Fibroblast of skin of left quadriceps (primary cell): ENCODE data around the gene FAM167B.

ENCODE experiments used
- DNase-seq, 2 experiments: peaks; one replicate each; pipeline ENCODE4 v3.0.0-alpha.2; 2013; ENCODE audit warnings: low read depth in 2 of 2

Gene FAM167B

DNA sequence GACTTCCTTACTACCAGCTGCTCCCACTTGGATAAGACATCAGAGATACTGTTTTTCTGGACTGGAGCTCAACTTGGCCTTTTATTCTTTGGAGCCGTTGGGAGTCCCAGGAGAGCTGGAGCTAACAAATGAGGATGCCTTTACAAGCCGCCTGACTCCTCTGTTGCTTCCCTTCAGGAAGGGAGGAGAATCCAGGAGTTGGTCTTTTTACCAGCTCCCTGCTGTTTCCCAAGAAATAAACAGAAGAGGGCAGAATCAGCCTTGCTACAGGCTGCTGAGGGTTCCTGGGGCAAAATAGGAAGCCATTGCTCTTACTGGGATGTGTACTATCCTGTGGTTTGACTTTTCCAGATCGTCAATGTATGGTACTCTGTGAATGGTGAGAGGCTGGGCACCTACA, 23.3 kb upstream of the FAM167B start:
- no peak for DNase-seq

DNA sequence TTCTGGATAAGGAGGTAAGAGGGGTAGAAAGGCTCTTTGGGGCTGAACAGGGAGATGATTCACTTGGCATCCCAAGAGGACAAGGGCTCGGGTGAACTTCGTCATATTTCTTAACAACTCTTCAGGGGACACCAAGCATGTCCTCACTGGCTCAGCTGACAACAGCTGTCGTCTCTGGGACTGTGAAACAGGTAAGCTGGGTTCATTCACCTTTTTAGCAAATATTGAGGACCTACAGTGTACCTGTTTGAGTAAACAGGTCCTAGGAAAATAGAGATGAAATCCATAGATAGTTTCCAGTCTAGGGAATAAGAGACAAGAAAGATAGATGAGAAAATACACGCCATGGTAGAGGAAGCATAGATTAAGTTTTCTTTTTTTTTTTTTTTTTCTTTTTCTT, 22.7 kb upstream of the FAM167B start:
- DNase-seq = no peak

GRCh38 chr1:32228771-32229170, 18.3 kb upstream of the FAM167B start:
- DNase-seq = no peak

DNA sequence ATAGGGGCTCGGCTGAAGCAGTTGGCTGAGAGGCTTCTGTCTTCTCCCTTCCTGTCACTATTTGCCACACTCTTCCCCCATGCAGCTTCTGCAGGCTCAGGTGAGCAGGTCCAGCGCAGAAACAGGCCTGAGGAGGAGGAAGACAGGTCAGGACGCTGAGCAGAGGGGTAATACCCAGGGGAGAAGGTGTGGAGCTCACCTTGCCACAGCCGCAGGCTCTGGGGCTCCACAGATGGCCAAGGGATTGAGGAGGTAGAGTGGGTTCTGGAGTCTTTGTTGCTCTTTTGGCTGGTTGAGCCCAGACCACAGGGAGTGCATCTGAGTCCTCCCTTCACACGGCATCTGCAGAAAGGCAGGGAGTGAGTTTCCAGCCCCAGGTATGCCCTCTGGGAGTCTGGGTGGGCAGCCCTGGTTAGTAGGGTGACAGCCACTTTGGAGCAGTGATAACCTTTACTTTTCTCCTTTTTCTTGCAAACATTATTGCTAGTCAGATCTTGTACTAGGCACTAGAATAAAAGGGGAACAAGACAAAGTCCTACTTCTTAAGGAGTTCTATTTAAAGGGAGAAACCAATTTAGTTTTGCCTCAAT, 15.1 kb upstream of the FAM167B start:
- DNase-seq = no peak

DNA sequence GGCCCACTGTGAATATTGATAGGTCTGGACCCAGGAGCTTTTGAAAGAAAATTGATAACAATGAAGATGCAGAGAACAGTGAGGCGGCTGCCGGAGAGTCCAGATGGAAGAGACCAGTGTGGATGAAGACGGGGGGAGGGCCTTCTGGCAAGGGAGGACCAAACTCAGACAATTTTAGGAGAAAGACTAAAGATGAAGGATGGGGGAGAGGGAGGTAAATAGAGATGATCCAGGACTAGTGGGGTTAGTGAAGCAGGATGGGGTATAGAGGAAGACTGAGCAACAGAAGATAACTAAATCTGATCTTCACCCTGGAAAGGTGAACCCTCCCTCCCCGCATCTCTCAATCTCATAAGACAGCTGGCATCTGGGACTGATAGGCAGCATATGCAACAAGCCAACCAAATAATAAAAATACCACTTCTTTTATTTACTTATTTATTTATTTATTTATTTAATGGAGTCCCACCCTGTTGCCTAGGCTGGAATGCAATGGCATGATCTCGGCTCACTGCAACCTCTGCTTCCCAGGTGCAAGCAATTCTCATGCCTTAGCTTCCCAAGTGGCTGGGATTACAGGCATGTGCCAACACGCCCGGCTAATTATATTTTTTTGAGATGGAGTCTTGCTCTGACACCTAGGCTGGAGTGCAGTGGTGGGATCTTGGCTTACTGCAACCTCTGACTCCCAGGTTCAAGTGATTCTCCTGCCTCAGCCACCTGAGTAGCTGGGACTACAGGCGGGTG, 14.3 kb upstream of the FAM167B start:
- DNase-seq = no peak

- DNase-seq = no peak
Observed at GRCh38 chr1:32234792-32235191, 12.2 kb upstream of the FAM167B start.

- no peak for DNase-seq
Observed at GRCh38 chr1:32239337-32239736, 7.7 kb upstream of the FAM167B start.

- DNase-seq = no peak
Observed at GRCh38 chr1:32239790-32240139, 7.3 kb upstream of the FAM167B start.

DNA sequence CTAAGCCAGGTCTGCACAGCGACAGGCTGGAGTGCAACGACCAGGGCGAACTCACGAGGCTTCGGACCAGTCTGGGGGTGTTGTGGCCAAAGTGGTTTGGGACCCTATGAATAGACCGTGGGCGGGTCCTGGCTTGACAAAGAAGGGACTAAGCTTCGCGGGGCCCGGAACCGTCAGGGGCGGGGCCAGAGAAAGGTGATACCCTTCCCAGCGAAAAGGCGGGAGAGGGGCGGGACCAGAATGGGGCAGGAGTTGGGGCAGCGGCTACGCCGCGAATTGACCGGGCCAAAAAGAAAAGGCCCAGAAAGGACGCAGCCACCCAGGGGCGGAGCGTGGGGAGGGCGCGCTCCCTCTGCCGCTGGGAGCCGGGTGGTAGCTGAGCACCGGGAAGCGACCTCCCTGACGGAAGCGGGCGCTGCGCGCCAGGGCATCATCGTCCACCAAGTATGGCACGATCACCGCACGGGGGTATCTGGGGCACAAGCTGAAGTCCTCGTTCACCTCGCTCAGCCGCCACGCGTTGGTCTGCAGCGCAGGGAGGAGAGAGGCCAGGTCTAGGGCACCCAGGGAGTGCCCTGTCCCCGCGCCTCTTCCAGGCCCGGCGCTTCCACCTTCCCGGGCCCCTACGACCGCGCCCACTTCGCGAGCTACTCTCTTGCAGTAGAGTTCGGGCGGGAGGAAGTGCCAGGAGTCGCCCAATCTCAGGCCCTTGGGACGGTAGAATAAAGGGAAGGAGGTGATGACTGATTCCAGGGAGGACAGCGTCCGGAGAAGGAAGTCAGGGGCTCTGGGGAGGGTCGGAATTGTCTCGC, 6.7 kb upstream of the FAM167B start:
- DNase-seq = no peak

- DNase-seq = no peak
Observed at GRCh38 chr1:32241001-32241763, 5.8 kb upstream of the FAM167B start.

DNA sequence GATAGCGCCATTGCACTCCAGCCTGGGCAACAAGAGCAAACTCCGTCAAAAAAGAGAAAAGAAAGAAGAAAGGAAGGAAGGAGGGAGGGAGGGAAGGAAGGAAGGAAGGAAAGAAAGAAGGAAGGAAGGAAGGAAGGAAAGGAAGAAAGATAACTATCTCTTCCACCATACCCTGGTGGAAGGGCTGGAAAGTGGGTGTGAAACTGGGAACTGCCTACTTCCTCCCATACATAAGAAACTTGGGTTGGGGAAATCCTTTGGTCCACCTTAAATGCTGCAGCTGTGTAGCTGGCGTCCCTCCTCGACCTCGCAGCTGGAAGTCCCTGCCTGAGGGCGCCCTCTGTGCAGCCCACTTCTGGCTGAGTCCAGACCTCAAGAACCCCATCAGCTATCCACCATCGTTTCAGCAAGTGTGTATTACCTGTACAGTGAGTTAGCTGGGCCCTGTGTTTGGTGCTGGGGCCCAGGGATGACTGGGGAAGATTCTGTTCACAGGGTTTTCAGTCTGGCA, 4.6 kb upstream of the FAM167B start:
- DNase-seq = no peak

DNA sequence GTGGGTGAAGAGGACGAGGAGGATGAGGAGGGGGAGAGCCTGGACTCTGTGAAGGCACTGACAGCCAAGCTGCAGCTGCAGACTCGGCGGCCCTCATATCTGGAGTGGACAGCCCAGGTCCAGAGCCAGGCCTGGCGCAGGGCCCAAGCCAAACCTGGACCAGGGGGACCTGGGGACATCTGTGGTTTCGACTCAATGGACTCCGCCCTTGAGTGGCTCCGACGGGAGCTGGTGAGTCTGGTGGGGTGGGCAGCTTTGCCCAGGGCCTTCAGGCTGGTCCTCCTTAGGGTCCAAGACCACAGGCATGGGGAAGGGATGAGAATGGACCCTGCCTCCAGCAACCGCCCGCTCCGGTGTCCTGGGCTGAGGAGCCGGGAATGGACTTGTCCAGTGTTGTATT, 430 bp downstream of the FAM167B start:
- DNase-seq = no peak

DNA sequence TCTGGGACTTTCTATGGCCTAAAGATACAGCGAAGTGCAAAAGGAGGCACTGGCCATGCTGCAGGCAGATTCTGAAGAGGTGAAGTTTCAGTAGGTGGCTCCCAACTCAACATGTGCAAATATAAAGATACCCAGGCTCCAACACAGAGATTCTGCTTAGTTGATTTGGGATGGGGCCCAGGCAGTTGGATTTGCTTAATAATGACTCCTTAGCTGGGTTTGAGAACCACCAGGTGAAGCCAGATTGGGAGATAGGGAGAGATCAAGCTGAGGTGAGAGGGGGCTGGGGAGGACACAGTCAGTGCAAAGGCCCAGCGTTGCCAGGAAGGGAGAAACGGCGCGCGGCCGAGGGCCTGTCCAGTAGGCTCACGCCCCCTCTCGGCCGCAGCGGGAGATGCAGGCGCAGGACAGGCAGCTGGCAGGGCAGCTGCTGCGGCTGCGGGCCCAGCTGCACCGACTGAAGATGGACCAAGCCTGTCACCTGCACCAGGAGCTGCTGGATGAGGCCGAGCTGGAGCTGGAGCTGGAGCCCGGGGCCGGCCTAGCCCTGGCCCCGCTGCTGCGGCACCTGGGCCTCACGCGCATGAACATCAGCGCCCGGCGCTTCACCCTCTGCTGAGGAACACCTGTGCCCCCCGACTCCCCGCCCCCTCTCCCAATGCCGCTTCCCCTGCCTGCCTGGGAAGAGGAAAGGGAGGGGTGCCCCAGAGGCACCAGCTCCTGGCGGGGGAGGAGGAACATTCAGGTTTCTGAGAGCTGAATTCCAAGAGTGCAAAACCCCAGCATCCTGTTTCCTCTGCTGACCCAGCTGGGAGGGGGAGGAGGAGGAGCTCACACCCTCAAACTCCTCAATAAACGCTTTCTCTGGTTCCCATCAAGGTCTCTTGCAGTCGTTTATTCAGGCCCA, 1.2 kb downstream of the FAM167B start:
- no peak for DNase-seq

GRCh38 chr1:32249831-32250525, 3.0 kb downstream of the FAM167B start:
- no peak for DNase-seq

DNA sequence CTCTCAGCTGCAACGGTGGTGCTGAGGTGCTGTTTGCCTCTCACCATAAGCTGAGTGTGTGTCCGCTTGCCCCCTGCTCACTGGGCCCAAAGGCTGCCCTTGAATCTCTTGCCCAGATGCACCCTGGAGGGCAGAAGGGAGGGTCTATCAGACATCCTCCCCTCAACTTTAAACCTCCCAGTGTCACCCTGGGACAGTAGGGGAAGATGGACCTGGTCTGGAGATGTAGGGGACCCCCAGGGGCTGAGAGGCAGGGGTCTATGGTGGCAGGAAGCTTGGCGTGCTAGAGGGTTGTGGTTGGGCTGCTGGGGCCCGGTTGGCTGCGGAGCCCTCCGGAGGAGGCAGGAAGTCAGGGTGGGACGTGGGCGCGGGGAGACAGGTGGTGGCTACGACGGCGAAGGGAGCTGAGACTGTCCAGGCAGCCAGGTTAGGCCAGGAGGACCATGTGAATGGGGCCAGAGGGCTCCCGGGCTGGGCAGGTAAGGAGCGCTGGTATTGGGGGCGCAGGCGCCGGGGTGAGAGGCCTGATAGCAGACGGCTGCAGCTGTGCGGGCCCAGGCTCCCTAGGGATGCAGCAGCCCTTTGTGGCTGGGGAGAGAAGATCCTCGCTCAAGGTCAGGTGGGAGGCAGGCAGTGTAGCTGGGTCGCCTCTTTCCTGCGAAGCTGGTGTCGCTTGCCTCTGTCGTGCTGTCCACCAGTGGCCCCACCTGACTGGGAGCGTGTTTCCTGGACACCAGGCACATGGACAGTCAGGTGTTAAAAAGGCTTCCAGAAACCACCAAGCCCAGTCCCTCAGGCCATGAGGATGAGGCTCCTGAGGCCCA, 4.1 kb downstream of the FAM167B start, which contains the start of gene LCK:
LCK (plus strand) TSS at position 373 of the 824 bp plus-strand sequence. CDS start 23,065 bp downstream, outside the sequence.
- no peak for DNase-seq

GRCh38 chr1:32255072-32256071, 8.3 kb downstream of the FAM167B start:
- DNase-seq = no peak

DNA sequence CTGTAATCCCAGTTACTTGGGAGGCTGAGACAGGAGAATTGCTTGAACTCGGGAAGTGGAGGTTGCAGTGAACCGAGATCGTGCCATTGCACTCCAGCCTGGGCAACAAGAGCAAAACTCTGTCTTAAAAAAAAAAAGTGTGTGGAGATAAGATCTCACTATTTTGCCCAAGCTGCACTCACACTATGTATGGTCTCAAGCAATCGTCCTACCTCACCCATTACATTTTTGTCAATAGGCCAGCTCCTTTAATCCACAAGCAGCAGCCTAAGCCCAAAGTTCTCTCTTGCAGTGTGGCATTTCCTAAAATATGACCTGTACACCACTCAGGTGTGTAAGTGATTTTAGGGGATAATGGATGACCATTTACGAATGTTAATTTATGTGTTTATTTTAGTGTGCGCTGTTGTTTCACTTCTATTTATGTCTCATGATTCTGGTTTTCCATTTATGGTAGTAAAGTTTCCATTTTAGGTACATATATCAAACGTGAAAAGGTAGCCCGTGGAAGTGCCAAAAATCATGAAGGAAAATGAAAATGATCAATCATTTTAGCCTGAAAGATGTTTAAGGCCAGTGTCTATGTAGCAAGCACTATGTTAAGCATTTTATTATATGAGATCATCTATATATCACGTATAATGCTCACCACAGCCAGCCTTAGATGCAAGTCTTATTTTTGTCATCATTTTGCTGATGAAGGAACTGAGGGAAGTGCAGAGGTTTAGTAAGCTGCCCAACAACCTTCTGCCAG, 9.6 kb downstream of the FAM167B start:
- no peak for DNase-seq

DNA sequence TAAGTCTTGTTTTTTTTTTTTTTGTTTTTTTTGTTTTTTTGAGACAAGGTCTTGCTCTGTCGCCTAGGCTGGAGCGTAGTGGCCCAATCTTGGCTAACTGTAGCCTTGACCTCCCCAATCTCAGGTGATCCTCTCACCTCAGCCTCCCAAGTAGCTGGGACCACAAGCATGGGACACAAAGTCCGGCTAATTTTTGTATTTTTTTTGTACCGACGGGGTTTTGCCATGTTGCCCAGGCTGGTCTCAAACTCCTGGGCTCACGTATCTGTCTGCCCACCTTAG, 10.1 kb downstream of the FAM167B start:
- no peak for DNase-seq
